Cerebellar nuclear complex (tissue), 1 donor: ENCODE data around the gene KIAA1191.
"Not testable (repeated sequence)": the region's sequence is repeated elsewhere in the genome, so short reads cannot be mapped to it uniquely, and the experiment has no call there.

ENCODE experiments used
- DNase-seq, 2 experiments: peaks; one replicate each; lab custom pipeline; 2025; lab: John Stamatoyannopoulos, UW

KIAA1191 gene

DNA sequence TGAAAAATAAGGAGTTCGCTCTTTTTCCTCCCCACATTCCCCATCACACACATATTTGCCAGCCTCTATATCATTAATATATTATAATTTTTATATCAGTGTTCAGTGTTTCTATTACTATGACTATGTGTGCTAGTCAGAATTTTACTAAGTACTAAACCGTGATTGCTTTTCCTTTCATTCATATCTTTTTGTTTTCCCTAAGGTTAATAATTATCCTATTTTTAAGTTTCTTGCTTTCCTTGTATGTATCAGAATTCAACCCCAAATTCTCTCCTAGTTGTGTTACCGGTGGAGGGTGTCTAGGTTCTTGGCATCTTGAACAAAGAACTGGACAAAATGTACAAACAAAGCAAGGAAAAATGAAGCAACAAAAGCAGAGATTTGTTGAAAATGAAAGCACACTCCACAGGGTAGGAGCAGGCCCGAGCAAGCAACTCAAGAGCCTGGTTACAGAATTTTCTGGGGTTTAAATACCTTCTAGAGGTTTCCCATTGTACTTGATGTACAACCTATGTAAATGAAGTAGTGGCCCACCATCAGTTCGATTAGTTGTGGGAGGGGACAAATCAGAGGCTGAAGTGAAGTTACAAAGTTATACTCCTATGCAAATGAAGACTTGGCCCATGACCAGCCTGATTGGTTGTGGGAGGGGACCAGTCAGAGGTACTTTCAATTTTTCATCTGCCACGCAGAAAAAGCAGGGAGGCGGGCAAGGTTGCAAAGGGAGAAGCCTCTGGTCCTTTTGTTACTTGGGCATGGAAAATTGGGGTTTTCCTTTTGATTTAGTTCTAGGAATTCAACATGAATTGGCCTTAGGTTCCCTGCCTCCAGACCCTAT, 43.8 kb downstream of the KIAA1191 start:
- no peak for DNase-seq

GRCh38 chr5:176305356-176305755, 56.2 kb downstream of the KIAA1191 start:
- not testable (repeated sequence) for DNase-seq
